ENCODE results near the gene MFAP2.

GRCh38 chr1:17016317-17016661 is 35.9 kb upstream of the MFAP2 start:
- TF ChIP-seq CTCF (IDR thresholded peaks at IDR 0.05): no peak
- TF ChIP-seq POLR2A (IDR thresholded peaks at IDR 0.05): no peak
